Fibroblast of skin of left quadriceps (primary cell): Measurements from ENCODE around the gene TRIM60.
"Not testable (repeated sequence)": the region's sequence is repeated elsewhere in the genome, so short reads cannot be mapped to it uniquely, and the experiment has no call there.

ENCODE experiments used
- DNase-seq, 2 experiments: peaks; one replicate each; pipeline ENCODE4 v3.0.0-alpha.2; 2013; ENCODE audit warnings: low read depth in 2 of 2

Gene TRIM60

DNA sequence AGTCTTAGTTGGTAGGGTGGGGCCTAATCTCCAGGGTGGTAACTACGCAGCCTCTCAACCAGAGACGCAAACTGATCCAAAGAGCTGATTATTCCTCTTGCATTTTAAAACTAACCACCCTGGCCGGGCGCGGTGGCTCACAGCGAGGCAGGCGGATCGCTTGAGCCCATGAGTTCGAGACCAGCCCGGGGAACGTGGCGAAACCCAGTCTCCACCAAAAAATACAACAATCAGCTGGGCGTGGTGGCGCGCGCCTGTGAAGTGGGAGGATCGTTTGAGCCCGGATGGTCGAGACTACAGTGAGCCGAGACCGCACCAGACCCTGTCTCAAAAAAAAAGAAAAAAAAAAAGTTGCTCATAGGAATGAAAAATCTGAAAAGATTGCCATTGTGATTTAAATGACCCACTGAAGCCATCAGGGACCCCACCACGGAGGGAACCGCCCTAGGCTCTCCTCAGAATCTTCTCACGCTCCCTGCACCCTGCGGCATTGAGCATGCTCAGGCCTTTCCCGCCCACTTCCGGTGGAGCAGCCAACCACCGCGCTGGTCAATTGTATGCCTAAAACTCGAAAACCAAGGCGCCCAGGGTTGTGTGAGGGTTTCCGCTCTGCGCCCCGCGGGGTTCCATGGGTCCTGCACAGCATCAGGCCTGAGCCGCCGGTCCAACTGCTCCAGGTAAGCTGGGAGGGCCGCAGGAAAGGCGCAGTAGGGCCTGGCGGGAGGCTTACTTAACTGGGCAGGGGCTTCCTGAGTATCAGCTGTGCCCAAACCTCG is at the start of gene TRIM60:
Gene TRIM60 (plus strand): TSS at position 564 of the 776 bp plus-strand sequence. CDS start 8,074 bp downstream, outside the sequence.
- DNase-seq, result no peak

DNA sequence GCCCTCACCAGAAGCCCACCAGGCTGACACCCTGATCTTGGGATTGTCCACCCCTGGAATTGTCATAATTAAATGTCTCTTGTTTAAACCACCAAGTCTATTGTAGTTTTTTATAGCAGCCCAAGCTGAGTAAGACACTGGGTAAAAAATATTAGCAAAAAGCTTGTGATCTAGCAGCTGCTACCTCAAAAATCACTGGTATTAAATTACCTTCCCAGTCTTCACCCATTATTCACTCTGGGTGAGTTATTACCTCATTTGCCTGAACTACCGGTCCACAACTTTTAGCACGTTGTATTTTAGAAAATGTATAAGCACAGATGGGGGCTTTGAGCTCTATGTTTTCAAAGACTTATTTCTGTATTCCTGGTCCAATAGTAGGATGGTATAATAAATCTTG is 42.3 kb upstream of the TRIM60 start:
- DNase-seq, result no peak

DNA sequence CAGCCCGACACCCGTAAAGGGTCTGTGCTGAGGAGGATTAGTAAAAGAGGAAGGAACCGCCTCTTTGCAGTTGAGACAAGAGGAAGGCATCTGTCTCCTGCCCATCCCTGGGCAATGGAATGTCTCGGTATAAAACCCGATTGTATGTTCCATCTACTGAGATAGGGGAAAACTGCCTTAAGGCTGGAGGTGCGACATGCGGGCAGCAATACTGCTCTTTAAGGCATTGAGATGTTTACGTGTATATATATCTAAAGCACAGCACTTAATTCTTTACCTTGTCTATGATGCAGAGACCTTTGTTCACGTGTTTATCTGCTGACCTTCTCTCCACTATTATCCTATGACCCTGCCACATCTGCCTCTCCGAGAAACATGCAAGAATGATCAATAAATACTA is 41.0 kb upstream of the TRIM60 start:
- not testable (repeated sequence) for DNase-seq

DNA sequence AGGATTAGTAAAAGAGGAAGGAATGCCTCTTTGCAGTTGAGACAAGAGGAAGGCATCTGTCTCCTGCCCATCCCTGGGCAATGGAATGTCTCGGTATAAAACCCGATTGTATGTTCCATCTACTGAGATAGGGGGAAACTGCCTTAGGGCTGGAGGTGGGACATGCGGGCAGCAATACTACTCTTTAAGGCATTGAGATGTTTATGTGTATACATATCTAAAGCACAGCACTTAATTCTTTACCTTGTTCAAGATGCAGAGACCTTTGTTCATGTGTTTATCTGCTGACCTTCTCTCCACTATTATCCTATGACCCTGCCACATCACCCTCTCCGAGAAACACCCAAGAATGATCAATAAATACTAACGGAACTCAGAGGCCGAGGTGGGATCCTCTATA is 35.7 kb upstream of the TRIM60 start:
- not testable (repeated sequence) for DNase-seq

DNA sequence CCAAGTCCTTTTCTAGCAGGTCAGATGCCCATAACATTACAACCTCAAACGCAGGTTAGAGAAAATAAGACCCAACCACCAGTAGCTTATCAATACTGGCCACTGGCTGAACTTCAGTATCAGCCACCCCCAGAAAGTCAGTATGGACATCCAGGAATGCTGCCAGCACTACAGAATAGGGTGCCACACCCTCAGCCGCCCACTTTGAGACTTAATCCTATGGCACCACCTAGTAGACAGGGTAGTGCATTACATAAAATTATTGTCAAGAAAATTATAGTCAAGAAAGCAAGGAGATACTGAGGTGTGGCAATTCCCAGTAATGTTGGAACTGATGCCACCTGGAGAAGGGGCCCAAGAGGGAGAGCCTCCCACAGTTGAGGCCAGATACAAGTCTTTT is 34.5 kb upstream of the TRIM60 start:
- no peak for DNase-seq

DNA sequence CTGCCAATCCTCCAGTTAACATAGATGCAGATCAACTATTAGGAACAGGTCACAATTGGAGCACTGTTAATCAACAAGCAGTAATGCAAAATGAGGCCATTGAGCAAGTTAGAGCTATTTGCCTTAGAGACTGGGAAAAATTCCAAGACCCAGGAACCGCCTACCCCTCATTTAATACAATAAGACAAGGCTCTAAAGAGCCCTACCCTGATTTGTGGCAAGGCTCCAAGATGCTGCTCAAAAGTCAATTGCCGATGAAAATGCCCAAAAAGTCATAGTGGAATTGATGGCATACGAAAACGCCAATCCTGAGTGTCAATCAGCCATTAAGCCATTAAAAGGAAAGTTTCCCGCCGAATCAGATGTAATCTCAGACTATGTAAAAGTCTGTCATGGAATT is 33.9 kb upstream of the TRIM60 start:
- no peak for DNase-seq

DNA sequence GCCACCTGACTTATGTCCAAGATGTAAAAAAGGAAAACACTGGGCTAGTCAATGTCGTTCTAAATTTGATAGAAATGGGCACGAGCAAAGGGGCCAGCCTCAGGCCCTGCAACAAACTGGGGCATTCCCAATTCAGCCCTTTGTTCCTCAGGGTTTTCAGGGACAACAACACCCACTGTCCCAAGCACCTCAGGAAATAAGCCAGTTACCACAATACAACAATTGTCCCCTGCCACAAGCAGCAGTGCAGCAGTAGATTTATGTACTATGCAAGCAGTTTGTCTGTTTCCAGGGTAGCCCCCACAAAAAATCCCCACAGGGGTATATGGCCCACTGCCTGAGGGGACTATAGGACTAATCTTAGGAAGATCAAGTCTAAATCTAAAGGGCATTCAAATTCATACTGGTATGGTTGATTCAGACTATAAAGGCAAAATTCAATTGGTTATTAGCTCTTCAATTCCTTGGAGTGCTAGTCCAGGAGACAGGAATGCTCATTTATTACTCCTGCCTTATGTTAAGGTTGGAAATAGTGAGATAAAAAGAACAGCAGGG is 33.2 kb upstream of the TRIM60 start:
- DNase-seq, result not testable (repeated sequence)

DNA sequence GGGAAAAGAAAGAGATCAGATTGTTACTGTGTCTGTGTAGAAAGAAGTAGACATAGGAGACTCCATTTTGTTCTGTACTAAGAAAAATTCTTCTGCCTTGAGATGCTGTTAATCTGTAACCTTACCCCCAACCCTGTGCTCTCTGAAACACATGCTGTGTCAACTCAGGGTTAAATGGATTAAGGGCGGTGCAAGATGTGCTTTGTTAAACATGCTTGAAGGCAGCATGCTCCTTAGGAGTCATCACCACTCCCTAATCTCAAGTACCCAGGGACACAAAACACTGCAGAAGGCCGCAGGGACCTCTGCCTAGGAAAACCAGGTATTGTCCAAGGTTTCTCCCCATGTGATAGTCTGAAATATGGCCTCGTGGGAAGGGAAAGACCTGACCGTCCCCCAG is 29.8 kb upstream of the TRIM60 start:
- not testable (repeated sequence) for DNase-seq

DNA sequence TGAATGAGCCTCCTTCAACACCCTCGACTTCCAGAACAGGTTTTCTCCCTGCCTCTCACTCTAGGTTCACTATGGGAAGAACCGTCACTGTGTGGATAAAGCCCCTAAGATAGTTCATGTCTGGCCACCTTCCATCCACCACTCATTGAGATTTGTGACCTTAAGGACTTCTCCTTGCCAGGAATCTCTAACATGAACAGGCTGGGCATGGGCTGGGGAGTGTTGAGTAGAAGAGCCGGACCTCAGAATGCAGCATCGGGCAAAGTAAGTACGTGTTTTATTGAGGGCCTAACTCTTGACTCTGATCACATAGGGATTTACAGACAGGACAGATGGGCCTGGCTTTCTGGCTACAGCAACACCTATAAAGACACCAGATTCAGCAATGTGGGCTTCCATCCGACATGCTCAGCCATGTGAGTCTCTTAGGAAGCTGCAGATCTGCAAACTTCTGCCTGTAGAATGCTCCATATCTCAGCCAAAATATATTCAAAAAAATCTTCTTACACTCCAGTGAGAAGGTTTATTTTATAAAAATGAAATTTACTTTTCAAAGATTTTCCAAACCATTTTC is 26.4 kb upstream of the TRIM60 start:
- DNase-seq, result no peak

DNA sequence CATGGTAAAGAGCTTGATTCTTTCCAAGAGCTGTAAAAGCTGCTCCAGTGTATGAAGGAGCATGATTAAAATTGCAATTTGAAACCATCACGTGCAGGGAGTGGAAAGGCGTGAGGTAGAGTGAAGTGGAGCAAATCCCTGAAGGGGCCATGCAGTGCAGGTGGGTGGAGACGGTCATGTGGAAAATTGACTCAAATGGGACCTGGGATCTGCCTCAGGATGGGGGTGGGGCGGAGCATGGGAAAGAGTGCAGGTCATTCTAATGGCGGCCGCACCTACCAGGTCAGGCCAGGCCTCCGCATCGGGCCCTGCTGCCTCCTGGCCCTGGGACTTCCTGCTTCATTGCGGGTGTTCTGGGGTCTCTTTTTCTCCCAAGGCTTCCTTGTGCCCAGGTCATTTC is 25.3 kb upstream of the TRIM60 start:
- no peak for DNase-seq

DNA sequence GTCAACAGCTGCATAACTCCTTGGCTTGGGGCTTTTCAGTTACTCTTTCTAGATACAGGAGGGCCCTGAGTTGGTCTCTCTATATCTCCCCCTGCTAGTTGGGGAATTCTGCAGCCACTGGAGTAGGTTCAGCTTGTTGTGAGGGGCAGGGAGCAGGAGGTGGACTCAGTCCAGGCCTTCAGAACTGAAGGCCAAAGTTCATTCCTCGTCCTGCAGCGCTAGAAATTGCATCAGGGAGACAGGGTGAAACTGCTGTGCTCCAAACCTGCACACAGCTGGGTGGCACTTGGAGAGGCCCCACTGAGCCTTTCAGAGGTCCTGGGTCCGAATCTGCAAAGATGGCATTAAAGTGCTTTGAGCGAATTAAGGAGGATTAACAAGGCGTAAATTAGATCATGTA is 24.9 kb upstream of the TRIM60 start:
- no peak for DNase-seq

DNA sequence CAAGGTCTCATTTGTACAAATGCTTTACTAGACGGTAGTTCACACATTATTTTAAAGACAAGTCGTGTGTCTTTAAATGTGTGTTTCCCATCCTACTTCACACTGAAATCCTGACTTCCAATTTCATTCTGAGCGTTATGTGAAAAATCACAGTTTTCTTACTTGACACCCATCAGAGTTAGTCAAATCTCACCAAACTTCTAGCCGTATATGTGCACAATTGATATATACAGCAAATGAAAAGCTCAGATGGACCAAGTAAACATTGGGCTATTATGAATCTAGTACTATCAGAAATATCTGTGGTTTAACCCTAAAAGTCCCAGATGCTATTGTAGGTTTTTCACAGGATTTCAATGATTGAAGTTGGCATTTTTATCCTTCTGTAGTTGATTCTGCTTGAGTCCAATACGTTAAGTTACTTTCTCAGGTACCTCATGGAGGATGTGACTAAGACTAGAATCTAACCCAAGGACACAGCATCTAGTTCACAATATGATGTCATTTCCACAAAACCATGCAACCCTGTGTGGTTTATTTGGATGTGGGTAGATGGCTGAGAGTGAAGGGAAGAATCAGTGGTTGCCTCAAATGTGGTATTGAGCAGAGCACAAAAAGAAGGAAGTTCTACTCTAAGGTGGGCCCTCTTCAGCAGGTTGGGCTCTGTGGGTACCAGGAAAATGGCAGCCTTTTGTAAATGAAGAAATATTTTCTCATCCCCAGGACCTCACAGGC is 22.1 kb upstream of the TRIM60 start:
- no peak for DNase-seq

DNA sequence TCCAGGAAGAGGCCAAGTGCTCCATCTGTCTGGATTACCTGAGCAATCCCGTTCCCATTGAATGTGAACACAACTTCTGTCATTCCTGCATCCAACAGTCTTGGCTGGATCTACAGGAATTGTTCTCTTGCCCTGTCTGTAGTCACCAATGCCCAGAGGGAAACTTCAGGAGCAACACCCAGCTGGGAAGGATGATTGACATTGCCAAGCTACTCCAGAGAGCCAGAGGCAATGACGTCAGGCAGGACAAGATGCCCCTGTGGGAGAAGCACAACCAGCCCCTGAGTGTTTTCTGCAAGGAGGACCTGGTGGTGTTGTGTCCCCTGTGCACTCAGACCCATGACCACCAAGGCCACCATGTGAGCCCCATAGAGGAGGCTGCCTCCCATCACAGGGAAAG is 21.3 kb upstream of the TRIM60 start:
- DNase-seq, result no peak

DNA sequence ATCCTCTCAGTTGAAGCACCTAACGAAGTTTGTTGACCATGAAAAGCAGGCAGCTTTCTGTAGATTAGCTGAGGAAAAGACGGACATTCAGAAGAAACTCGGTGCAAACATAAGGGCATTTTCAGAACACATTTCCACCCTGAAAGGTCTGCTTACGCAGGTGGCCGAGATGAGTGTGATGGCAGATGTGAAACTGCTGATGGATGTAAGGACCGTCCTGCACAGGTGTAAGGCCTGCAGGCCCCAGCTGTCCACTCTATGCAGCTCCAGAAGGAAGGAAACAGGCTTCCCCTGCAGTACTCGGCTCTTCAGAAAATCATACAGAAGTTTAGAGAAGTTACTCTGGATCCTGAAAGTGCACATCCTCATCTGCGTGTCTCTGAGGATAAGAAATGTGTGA is 20.8 kb upstream of the TRIM60 start:
- DNase-seq, result no peak

DNA sequence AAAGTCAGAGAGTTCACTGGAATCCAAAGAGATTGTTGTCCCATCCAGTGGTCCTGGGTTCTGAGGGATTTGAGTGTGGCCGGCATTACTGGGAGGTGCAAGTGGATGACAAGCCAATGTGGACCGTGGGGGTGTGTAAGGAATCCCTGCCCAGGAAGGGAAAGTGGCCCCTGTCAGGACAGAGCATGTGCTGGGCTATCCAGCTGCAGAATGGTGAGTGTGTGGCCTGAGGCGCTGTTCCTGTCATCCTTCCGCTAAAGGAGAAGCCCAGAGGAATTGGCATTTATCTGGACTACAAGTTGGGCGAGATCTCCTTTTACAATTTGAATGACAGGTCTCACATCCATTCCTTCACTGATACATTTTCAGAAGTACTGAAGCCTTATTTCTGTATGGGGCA is 20.4 kb upstream of the TRIM60 start:
- no peak for DNase-seq

DNA sequence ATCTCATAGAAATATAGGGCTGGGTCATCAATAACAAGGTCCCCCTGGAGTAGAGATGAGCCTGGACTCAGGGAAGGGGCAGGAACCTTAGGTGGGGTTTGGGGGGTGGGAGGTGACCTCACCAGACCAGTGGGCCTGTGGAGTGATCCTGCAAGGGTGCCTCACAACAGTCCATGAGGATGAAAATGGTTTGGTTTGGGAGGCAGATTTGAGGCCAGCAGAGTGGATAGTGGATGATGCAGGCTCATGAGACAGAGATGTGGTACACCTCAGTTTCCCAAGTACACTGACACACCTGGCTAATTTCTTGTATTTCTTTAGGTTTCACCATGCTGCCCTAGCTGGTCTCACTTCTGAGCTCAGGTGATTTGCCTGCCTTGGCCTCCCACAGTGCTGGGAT is 18.1 kb upstream of the TRIM60 start:
- DNase-seq, result no peak

DNA sequence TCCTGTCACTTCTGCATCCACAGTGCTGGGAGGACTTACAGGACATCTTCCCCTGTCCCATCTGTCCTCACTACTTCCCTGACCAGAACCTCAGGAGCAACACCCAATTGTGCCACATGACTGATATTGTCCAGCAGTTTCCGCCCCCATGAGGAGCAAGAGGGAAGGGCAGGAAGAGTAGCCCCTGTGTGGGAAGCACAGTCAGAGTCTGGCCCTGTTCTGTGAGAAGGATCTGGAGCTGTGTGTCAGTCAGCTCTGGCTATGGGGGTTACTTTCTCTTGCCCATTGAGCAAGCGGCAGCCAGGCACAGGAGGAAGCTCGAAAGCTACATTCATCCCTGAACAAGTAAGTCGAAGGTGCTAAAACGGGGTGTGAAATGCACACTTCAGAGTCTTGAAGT is 14.8 kb upstream of the TRIM60 start:
- DNase-seq, result no peak

DNA sequence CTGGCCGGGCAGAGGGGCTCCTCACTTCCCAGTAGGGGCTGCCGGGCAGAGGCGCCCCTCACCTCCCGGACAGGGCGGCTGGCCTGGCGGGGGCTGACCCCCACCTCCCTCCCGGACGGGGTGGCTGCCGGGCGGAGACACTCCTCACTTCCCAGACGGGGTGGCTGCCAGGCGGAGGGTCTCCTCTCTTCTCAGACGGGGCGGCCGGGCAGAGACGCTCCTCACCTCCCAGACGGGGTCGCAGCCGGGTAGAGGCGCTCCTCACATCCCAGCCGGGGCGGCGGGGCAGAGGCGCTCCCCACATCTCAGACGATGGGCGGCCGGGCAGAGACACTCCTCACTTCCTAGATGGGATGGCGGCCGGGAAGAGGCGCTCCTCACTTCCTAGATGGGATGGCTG is 11.8 kb upstream of the TRIM60 start:
- DNase-seq, result not testable (repeated sequence)

DNA sequence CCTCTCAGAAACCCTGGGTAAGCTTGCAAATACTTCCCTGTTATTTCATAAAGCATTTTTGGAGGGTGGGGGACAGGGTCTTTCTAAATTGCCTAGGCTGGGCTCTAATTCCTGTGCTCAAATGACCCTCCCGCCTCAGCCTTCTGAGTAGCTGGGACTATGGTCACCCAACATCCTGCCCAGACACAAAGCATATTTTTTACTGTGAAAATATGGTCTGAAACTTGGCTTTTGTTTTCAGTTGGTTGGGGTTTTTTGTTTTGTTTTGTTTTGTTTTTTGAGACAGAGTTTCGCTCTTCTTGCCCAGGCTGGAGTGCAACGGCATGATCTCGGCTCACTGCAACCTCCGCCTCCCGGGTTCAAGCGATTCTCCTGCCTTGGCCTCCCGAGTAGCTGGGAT is 6.0 kb upstream of the TRIM60 start:
- not testable (repeated sequence) for DNase-seq

DNA sequence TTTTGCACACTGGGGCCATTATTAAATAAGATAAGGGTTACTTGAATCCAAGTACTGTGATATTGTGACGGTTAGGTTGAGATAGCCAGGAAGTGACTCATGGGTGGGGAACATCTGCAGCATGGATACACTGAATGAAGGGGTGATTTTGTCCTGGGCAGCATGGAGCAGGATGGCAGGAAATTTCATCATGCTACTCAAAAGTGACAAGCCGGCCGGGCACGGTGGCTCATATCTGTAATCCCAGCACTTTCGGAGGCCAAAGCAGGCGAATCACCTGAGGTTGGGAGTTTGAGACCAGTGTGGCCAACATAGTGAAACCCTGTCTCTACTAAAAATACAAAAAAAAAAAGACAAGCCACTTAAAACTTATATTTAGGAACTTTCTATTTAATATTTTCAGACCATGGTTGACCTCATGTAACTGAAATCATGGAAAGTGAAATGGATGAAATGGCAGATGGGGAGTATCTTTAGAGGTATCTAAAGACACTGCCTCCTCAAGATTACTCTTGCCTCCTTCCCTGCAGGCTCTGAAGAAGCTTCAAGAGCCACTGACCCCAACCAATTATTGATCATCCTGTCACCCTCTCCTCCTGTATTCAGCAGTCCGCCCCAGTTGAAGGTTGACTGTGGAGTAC is 3.9 kb upstream of the TRIM60 start:
- DNase-seq, result no peak

DNA sequence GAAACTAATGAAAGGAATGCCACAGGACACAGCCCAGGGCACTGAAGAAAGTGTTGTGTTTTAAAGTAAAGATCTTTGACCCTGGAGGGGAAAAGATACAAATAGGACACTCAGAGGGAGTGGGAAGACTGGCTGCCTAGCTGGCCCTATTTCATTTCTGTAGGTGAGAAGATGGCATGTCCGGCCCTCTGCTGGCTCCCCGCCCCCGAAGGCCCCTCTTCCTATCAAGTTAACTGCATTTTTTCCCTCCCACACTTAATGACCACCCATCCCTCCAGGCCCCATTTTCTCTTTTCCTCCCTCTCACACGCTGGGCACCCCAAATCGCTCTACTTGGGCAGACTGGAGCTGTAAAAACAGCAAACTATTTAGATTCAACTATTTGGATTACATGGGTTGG is 16.4 kb downstream of the TRIM60 start:
- DNase-seq, result no peak

DNA sequence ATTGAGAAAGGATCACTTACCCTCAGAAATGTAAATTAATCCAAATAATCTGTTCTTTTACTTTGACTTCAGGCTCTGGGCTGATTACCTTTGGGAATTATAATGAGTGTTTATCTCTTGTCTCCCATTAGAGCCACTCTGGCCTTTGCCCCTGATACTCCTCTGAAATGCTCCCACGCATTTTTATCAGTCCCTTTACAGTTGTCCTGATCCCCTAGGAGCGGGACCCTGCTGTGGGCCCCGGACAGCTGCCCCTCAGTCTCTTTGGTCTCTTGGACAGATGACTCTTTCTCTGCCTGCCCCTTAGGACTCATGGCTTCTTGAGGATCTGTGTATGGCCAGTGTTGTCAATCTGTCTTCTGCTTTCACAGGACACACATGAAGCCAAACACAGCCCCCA is 20.8 kb downstream of the TRIM60 start:
- DNase-seq, result no peak
